A673 (cell line): Measurements from ENCODE around the gene RPS6KL1. TPM values are rescaled to one million over a fixed set of nuclear protein-coding genes. Genes with fewer than 3 reads are reported as not detected.

Experiments used
- Bru-seq: library from RNA; stranded (reverse); fragments of 400-500 nt; gene quantifications from one replicate; lab custom pipeline; 2021; lab: Mats Ljungman, UMichigan
- BruChase-seq, 2 experiments: library from RNA; stranded (reverse); fragments of 400-500 nt; gene quantifications; one replicate each; lab custom pipeline; 2021; lab: Mats Ljungman, UMichigan
- BruUV-seq: library from RNA; stranded (reverse); fragments of 400-500 nt; replicated peaks from 2 replicates; lab custom pipeline; 2021; lab: Mats Ljungman, UMichigan
- CTCF ChIA-PET: fragments of 300-600 bp; sonication (Branson Sonifier 250); formaldehyde crosslinking; loops from one replicate; lab custom pipeline; 2022; ENCODE audit warnings: antibody characterized with exemption; lab: Charles Lee
- POLR2A ChIA-PET: fragments of 300-600 bp; sonication (Branson Sonifier 250); formaldehyde crosslinking; loops from one replicate; lab custom pipeline; 2022; ENCODE audit warnings: antibody characterized with exemption; ENCODE audit not compliant: low non-redundant PET; lab: Charles Lee
- DNase-seq: peaks from one replicate; pipeline ENCODE4 v3.0.0-alpha.2; 2015; ENCODE audit warnings: low spot score
- H3K27ac ChIP-seq: fragments of 200-600 bp; sonication (generic); 2 replicates; pipeline ENCODE4 v1.5.1; 2016; ENCODE audit warnings: mixed run types, low read depth, mild to moderate bottlenecking, mixed read lengths, antibody characterized with exemption, low read length; ENCODE audit not compliant: poor library complexity, severe bottlenecking
- H3K27me3 ChIP-seq: fragments of 200-600 bp; sonication (generic); replicated peaks from 2 replicates; pipeline ENCODE4 v1.6.1; 2017; ENCODE audit warnings: mixed run types, low read depth, mild to moderate bottlenecking, mixed read lengths, antibody characterized with exemption, low read length; ENCODE audit not compliant: insufficient read depth, poor library complexity
- H3K36me3 ChIP-seq: fragments of 200-600 bp; sonication (generic); 2 replicates; pipeline ENCODE4 v1.6.1; 2016; ENCODE audit warnings: mixed run types, mild to moderate bottlenecking, mixed read lengths, antibody characterized with exemption, low read length; ENCODE audit not compliant: insufficient read depth, poor library complexity, severe bottlenecking
- H3K4me1 ChIP-seq: fragments of 200-600 bp; sonication (generic); 2 replicates; pipeline ENCODE4 v1.6.1; 2017; ENCODE audit warnings: mixed run types, mild to moderate bottlenecking, mixed read lengths, antibody characterized with exemption, low read length; ENCODE audit not compliant: insufficient read depth, poor library complexity, severe bottlenecking
- H3K4me3 ChIP-seq: fragments of 200-600 bp; sonication (generic); 2 replicates; pipeline ENCODE4 v1.5.1; 2016; ENCODE audit warnings: low read depth, mixed run types, mild to moderate bottlenecking, mixed read lengths, low read length; ENCODE audit not compliant: poor library complexity, severe bottlenecking
- H3K9me3 ChIP-seq: fragments of 200-600 bp; sonication (generic); 2 replicates; pipeline ENCODE4 v1.6.1; 2016; ENCODE audit warnings: mixed run types, low read depth, mild to moderate bottlenecking, mixed read lengths, antibody characterized with exemption, low read length; ENCODE audit not compliant: poor library complexity, severe bottlenecking
- EZH2 ChIP-seq: fragments of 200-600 bp; sonication (generic); IDR thresholded peaks from 2 replicates; pipeline ENCODE4 v1.6.1; 2017; ENCODE audit warnings: borderline replicate concordance, low read depth, mild to moderate bottlenecking, mixed read lengths, antibody characterized with exemption, low read length; ENCODE audit not compliant: poor library complexity, severe bottlenecking
- intact Hi-C: fragments of 100-400 bp; cut with micrococcal nuclease; formaldehyde crosslinking; loops from one replicate; pipeline ENCODE4 v1.10.0; 2022; ENCODE audit not compliant: unreplicated experiment
- long read RNA-seq: library from polyadenylated mRNA; stranded (forward); transcript quantifications from one replicate; pipeline ENCODE4 v2.0.0, GENCODE V29; 2022
- total RNA-seq: library from RNA; stranded (reverse); gene quantifications from 2 replicates; pipeline ENCODE4 v1.2.3, GENCODE V29; 2021
- TF ChIP-seq, protein P1 (sequence below): fragments of 300-800, 200-600 bp; sonication (generic); conservative IDR thresholded peaks from 2 replicates; pipeline ENCODE4 v1.5.1; 2017; ENCODE audit warnings: low read depth, mild to moderate bottlenecking, antibody characterized with exemption, low read length, moderate library complexity, mixed read lengths

RPS6KL1 gene, protein sequence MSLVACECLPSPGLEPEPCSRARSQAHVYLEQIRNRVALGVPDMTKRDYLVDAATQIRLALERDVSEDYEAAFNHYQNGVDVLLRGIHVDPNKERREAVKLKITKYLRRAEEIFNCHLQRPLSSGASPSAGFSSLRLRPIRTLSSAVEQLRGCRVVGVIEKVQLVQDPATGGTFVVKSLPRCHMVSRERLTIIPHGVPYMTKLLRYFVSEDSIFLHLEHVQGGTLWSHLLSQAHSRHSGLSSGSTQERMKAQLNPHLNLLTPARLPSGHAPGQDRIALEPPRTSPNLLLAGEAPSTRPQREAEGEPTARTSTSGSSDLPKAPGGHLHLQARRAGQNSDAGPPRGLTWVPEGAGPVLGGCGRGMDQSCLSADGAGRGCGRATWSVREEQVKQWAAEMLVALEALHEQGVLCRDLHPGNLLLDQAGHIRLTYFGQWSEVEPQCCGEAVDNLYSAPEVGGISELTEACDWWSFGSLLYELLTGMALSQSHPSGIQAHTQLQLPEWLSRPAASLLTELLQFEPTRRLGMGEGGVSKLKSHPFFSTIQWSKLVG
- 0.80 and 1.0 TPM in 2 replicates for total RNA-seq
- percentile 21 among the genes with signal in this experiment for Bru-seq, nascent RNA
- percentile 19 among the genes with signal in this experiment for BruChase-seq, experiment 1, labeled RNA remaining after a 2-hour chase
- percentile 20 among the genes with signal in this experiment for BruChase-seq, experiment 2, labeled RNA remaining after a 6-hour chase
- long read RNA-seq, result 0 reads

DNA sequence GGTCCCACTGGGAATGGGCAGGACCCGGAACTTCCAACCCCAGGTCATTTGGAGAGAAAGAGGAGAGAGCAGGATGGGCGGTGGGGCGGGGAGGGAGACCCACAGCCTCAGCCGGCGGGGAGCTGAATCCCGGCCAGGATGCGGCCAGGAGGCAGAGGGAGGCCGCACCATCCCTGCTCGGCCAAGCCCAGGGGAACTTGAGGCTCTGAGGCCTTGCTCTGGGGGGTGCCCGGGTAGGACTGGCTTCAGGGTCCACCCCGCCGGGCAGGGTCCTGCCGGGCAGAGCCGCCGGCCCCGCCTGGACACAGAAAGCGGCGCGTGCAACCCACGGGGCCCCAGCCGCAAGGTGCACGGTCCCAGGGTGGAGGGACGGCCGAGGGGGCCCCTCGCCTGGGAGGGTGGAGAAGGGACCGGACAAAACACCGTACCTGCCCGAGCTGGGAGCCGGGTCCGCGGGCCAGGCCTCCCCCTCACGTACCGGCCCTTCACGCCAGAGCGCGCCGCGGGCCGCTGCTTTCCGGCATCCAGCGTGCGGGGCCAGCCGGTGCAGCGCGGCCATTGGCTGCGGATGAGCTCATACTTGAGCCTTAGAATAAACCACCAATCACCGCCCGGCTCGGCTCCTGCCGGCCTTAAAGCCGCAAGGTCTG, at the start of gene RPS6KL1:
TSS of gene RPS6KL1 (minus strand) at position 509 of the 650 bp plus-strand sequence. CDS start 1,719 bp downstream, outside the sequence.
- peak; percentile 82 for DNase-seq
- Histone ChIP-seq H3K4me1 (no peaks in the 10 kb centered on the region), H3K27ac (no peak within 1 kb of the TSS), H3K27me3 (no peaks in the 10 kb centered on the region), H3K36me3 (no peaks in the 10 kb centered on the region), H3K9me3 (no peaks in the 10 kb centered on the region), H3K4me3 (peak within 1 kb of the TSS; percentile 43)
- TF ChIP-seq, protein P1, sequence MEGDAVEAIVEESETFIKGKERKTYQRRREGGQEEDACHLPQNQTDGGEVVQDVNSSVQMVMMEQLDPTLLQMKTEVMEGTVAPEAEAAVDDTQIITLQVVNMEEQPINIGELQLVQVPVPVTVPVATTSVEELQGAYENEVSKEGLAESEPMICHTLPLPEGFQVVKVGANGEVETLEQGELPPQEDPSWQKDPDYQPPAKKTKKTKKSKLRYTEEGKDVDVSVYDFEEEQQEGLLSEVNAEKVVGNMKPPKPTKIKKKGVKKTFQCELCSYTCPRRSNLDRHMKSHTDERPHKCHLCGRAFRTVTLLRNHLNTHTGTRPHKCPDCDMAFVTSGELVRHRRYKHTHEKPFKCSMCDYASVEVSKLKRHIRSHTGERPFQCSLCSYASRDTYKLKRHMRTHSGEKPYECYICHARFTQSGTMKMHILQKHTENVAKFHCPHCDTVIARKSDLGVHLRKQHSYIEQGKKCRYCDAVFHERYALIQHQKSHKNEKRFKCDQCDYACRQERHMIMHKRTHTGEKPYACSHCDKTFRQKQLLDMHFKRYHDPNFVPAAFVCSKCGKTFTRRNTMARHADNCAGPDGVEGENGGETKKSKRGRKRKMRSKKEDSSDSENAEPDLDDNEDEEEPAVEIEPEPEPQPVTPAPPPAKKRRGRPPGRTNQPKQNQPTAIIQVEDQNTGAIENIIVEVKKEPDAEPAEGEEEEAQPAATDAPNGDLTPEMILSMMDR, result no peak
- TF ChIP-seq EZH2, result no peak
- CTCF ChIA-PET, result interaction anchor here (1.0 to 1.6 kb wide), 5 partner anchors 17 to 373 kb away, joined by 3 to 5 read pairs (median 5); no protein-coding TSS in a partner anchor
- intact Hi-C loops, result no loop called here
- no TSS peak for BruUV-seq
- POLR2A ChIA-PET, result no interaction called here

DNA sequence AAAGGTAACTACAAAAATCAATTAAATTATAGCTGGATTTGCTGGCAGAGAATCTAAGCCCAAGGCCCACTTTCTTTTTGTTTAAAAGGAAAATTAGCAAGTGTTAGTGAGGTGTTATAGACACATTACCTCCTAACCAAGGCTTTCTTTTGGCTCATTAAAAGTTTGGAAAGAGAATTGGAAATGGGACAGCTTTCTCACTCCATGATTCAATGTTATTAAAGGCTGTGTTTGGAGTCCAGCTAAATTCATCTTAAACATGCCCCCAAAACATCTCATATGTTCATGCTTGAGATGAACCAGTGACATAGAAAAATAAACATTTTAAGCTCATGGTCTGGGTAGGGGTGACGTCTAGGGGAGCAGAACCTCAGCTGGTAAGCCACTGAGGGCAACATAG, 45.8 kb upstream of the RPS6KL1 start:
- POLR2A ChIA-PET, result no interaction called here
- Histone ChIP-seq H3K36me3 (no peaks in the 10 kb centered on the region), H3K27ac (no peak overlapping the region), H3K27me3 (no peaks in the 10 kb centered on the region), H3K9me3 (no peaks in the 10 kb centered on the region), H3K4me3 (no peak overlapping the region), H3K4me1 (no peaks in the 10 kb centered on the region)
- no TSS peak for BruUV-seq
- TF ChIP-seq, protein P1, result no peak
- TF ChIP-seq EZH2, result no peak
- CTCF ChIA-PET, result no interaction called here
- DNase-seq, result no peak
- intact Hi-C loops, result loop anchor here (5.0 kb wide), 1 partner anchor 217 kb away; no protein-coding TSS in a partner anchor
